Skin of body (tissue), 2 donors: ENCODE data around the gene LRPAP1. TPM values are rescaled to one million over a fixed set of nuclear protein-coding genes. Genes with fewer than 3 reads are reported as not detected.
"Not testable (repeated sequence)": the region's sequence is repeated elsewhere in the genome, so short reads cannot be mapped to it uniquely, and the experiment has no call there.

Experiments
- DNase-seq: peaks from one replicate; lab custom pipeline; 2025; lab: John Stamatoyannopoulos, UW
- total RNA-seq: library from RNA; depleted of rRNA; stranded (reverse); fragments of >200 nt; gene quantifications from one replicate; pipeline ENCODE4 v1.2.3, GENCODE V29; 2014

Gene LRPAP1
- total RNA-seq, result 38.8 TPM

- DNase-seq, result peak; percentile 85
These were observed at the start of gene LRPAP1 for GRCh38 chr4:3531879-3532750. Gene LRPAP1 (minus strand): TSS chr4:3532422. CDS start chr4:3532412, 10 bp downstream.

- DNase-seq, result not testable (repeated sequence)
These were observed 49.3 kb upstream of the LRPAP1 start for GRCh38 chr4:3581334-3582090.

- DNase-seq, result not testable (repeated sequence)
These were observed 48.6 kb upstream of the LRPAP1 start for GRCh38 chr4:3580859-3581258.

- not testable (repeated sequence) for DNase-seq
These were observed 46.4 kb upstream of the LRPAP1 start for GRCh38 chr4:3578527-3579144.

GRCh38 chr4:3578052-3578451 lies 45.8 kb upstream of the LRPAP1 start:
- not testable (repeated sequence) for DNase-seq

- DNase-seq, result not testable (repeated sequence)
These were observed 45.1 kb upstream of the LRPAP1 start for GRCh38 chr4:3577208-3577892.

GRCh38 chr4:3576533-3577207 lies 44.4 kb upstream of the LRPAP1 start:
- not testable (repeated sequence) for DNase-seq

GRCh38 chr4:3575426-3576369 lies 43.5 kb upstream of the LRPAP1 start:
- not testable (repeated sequence) for DNase-seq

GRCh38 chr4:3574865-3575264 lies 42.6 kb upstream of the LRPAP1 start:
- not testable (repeated sequence) for DNase-seq

GRCh38 chr4:3574346-3574745 lies 42.1 kb upstream of the LRPAP1 start:
- not testable (repeated sequence) for DNase-seq

GRCh38 chr4:3573131-3573530 lies 40.9 kb upstream of the LRPAP1 start:
- no peak for DNase-seq

GRCh38 chr4:3572363-3572762 lies 40.1 kb upstream of the LRPAP1 start:
- no peak for DNase-seq

GRCh38 chr4:3571921-3572320 lies 39.7 kb upstream of the LRPAP1 start:
- no peak for DNase-seq

GRCh38 chr4:3570923-3571322 lies 38.7 kb upstream of the LRPAP1 start:
- DNase-seq, result not testable (repeated sequence)

GRCh38 chr4:3569611-3570010 lies 37.4 kb upstream of the LRPAP1 start:
- DNase-seq, result not testable (repeated sequence)

- DNase-seq, result not testable (repeated sequence)
These were observed 34.5 kb upstream of the LRPAP1 start for GRCh38 chr4:3566701-3567100.

GRCh38 chr4:3566301-3566700 lies 34.1 kb upstream of the LRPAP1 start:
- DNase-seq, result not testable (repeated sequence)

GRCh38 chr4:3564948-3565347 lies 32.7 kb upstream of the LRPAP1 start:
- DNase-seq, result not testable (repeated sequence)

- no peak for DNase-seq
These were observed 31.2 kb upstream of the LRPAP1 start for GRCh38 chr4:3563403-3563802.
